Stimulated activated naive CD8-positive, alpha-beta T cell treated with anti-CD3 and anti-CD28 coated beads, Interleukin-15, amount 100 ng/mL, for 72 hours (primary cell): Measurements from ENCODE around the gene MIS18A.
"Not testable (repeated sequence)": the region's sequence is repeated elsewhere in the genome, so short reads cannot be mapped to it uniquely, and the experiment has no call there.

ENCODE experiments used
- ATAC-seq: fragments of 150-1000 bp; cut with Tn5 transposase; 2 replicates; pipeline ENCODE4 v1.10.0; 2021; ENCODE audit warnings: mild to moderate bottlenecking, moderate library complexity
- DNase-seq, 2 donors: peaks; one replicate each; pipeline ENCODE4 v3.0.0; 2021 to 2022
- H3K27ac Mint-ChIP-seq, 2 donors: one replicate each; pipeline ENCODE4 v1.8.0; 2022; ENCODE audit warnings: mild to moderate bottlenecking in 2 of 2, mixed read lengths in 2 of 2, moderate library complexity in 2 of 2
- H3K27me3 Mint-ChIP-seq: one replicate; pipeline ENCODE4 v1.8.0; 2022; ENCODE audit warnings: mixed read lengths
- H3K4me1 Mint-ChIP-seq: one replicate; pipeline ENCODE4 v1.8.0; 2022; ENCODE audit warnings: mild to moderate bottlenecking, mixed read lengths
- H3K4me3 Mint-ChIP-seq, 2 donors: one replicate each; pipeline ENCODE4 v1.8.0; 2022; ENCODE audit warnings: mild to moderate bottlenecking in 2 of 2, mixed read lengths in 2 of 2, moderate library complexity in 1 of 2
- H3K9me3 Mint-ChIP-seq, 2 donors: one replicate each; pipeline ENCODE4 v1.8.0; 2022; ENCODE audit warnings: mixed read lengths in 2 of 2

MIS18A gene

GRCh38 chr21:32311621-32312020, 32.8 kb upstream of the MIS18A start:
- no peak for DNase-seq
- H3K27ac Mint-ChIP-seq = peak overlapping the region; percentile 13 to 27
- H3K27me3 Mint-ChIP-seq = no peaks in the 10 kb centered on the region
- H3K4me1 Mint-ChIP-seq = peaks cover 23% of the 10 kb centered on the region
- H3K9me3 Mint-ChIP-seq = no peaks in the 10 kb centered on the region
- no peak for ATAC-seq
- H3K4me3 Mint-ChIP-seq = peak overlapping the region in 1 of 2 donors; percentile 8

DNA sequence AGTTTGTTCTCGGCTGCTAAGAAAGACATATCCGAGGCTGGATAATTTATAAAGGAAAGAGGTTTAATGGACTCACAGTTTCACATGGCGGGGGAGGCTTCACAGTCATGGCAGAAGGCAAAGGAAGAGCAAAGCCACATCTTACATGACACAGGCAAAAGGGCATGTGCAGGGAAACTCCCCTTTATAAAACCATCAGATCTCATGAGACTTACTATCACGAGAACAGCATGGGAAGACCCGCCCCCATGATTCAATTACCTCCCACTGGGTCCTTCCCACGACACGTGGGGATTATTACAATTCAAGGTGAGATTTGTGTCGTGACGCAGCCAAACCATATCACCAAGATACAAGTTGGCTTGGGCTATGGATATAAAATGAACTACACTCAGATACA, 32.1 kb upstream of the MIS18A start:
- H3K27me3 Mint-ChIP-seq, DNase-seq, H3K9me3 Mint-ChIP-seq, ATAC-seq, H3K27ac Mint-ChIP-seq, H3K4me3 Mint-ChIP-seq: not testable (repeated sequence)
- H3K4me1 Mint-ChIP-seq = peaks cover 29% of the 10 kb centered on the region

DNA sequence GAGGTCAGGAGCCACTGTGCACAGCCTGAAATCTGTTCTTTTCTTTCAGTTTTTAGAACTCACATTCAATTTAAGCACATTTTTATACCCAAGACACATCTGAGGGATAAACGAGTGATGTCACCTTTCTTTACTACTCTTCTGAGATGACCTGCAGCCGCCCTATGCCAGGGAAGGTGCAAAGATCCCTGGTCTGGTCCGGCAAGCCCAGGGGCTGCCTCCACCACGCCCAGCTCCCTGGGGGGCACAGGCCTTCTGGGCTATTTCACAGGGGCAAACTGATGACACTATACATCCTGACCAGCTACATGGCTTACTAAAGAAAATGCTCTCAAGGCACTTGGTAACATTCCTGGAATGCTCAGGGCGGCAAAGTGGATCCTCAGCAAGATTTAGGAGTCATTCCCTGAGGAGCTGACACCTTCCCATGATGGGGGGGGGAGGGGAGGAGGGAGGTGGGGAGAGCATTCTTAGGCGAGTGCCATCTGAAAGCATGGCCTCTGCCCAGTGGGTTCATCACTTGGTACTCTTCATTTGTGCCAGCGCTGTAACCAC, 31.1 kb upstream of the MIS18A start:
- ATAC-seq = no peak

GRCh38 chr21:32308696-32309095, 29.8 kb upstream of the MIS18A start:
- Mint-ChIP-seq H3K4me3 (no peak overlapping the region), H3K27ac (no peak overlapping the region), H3K27me3 (no peaks in the 10 kb centered on the region), H3K9me3 (no peaks in the 10 kb centered on the region), H3K4me1 (peaks cover 30% of the 10 kb centered on the region)
- no peak for DNase-seq
- ATAC-seq = no peak

More for the DNA sequence above, 31.1 kb upstream of the MIS18A start:
- DNase-seq = no peak
- Mint-ChIP-seq H3K9me3 (no peaks in the 10 kb centered on the region), H3K27ac (no peak overlapping the region), H3K27me3 (no peaks in the 10 kb centered on the region), H3K4me1 (peaks cover 30% of the 10 kb centered on the region), H3K4me3 (no peak overlapping the region)

- no peak overlapping the region for H3K27ac Mint-ChIP-seq
- peaks cover 30% of the 10 kb centered on the region for H3K4me1 Mint-ChIP-seq
Measured at GRCh38 chr21:32307706-32308105, 28.9 kb upstream of the MIS18A start.

DNA sequence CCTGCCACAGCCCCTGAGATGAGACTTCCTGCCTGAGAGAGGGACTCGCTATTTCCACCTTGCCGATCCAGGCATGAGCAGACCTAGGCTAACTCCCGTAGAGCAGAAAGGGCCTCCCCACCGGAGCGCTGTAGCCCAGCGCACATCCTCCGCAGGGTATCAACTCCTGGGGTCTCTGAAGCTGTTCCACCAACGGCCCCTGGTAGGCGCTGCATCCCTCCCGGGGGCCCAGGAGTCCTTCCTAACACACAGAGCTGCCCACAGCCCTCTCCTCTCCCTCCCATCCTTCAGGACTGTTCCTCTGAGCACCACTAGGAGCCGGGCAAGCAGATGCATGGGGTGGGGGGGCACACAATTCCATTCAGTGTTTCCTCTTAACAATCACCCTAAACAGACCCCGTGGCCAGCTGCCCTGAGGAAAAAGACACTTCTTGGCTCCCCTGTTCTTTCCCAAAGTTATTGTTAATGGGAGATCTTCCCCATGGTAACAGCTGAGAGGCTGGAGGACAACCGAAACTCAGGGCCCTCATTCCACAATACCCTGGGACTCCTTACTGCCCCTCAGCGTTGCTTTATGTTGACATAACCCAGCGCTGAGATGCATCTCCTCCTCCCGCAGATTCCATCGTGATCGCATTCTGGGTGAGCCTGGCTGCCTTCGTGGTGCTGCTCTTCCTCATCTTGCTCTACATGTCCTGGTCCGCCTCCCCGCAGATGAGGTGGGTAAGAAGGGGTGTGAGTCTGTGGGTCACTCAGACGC, 27.4 kb upstream of the MIS18A start:
- Mint-ChIP-seq H3K27me3 (no peaks in the 10 kb centered on the region), H3K4me1 (peaks cover 16% of the 10 kb centered on the region), H3K27ac (no peak overlapping the region), H3K9me3 (no peaks in the 10 kb centered on the region), H3K4me3 (no peak overlapping the region)
- ATAC-seq (no peak), DNase-seq (no peak)

More at GRCh38 chr21:32307706-32308105, 28.9 kb upstream of the MIS18A start:
- DNase-seq = no peak
- no peak overlapping the region for H3K4me3 Mint-ChIP-seq
- no peaks in the 10 kb centered on the region for H3K27me3 Mint-ChIP-seq
- no peak for ATAC-seq
- no peaks in the 10 kb centered on the region for H3K9me3 Mint-ChIP-seq

GRCh38 chr21:32304998-32305397, 26.1 kb upstream of the MIS18A start:
- Mint-ChIP-seq H3K4me3 (no peak overlapping the region), H3K27ac (no peak overlapping the region), H3K4me1 (peaks cover 9% of the 10 kb centered on the region), H3K27me3 (no peaks in the 10 kb centered on the region), H3K9me3 (no peaks in the 10 kb centered on the region)
- ATAC-seq (no peak), DNase-seq (no peak)

GRCh38 chr21:32303385-32303784, 24.5 kb upstream of the MIS18A start:
- Mint-ChIP-seq H3K27ac (no peak overlapping the region), H3K4me1 (peaks cover 9% of the 10 kb centered on the region), H3K9me3 (no peaks in the 10 kb centered on the region), H3K27me3 (no peaks in the 10 kb centered on the region), H3K4me3 (no peak overlapping the region)
- ATAC-seq (no peak), DNase-seq (no peak)

- ATAC-seq (no peak), DNase-seq (no peak)
- Mint-ChIP-seq H3K4me1 (peaks cover 9% of the 10 kb centered on the region), H3K27me3 (no peaks in the 10 kb centered on the region), H3K27ac (no peak overlapping the region), H3K9me3 (no peaks in the 10 kb centered on the region), H3K4me3 (no peak overlapping the region)
Measured at GRCh38 chr21:32302560-32302959, 23.7 kb upstream of the MIS18A start.

DNA sequence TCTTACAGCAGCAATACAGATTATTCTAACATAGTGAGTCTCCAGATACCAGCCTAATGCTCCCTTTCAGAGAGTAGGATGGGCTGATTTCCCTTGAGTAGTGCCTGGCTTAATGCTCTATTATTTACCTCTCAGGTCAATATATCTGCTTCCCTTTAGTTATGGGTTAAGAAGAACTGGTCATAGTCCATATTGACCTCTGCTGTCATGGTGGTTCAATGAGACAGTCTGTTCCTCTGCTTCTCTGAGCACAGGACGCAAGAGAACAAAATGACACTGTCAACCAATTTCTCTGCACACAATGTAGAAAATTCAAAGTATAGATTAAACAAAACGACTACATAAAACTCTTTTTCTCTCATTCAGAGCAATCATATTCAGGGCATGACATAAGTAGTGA, 22.7 kb upstream of the MIS18A start:
- Mint-ChIP-seq H3K27ac (no peak overlapping the region), H3K27me3 (no peaks in the 10 kb centered on the region), H3K4me1 (peaks cover 7% of the 10 kb centered on the region), H3K9me3 (no peaks in the 10 kb centered on the region), H3K4me3 (no peak overlapping the region)
- no peak for ATAC-seq
- no peak for DNase-seq

- Mint-ChIP-seq H3K4me3 (no peak overlapping the region), H3K4me1 (no peaks in the 10 kb centered on the region), H3K9me3 (no peaks in the 10 kb centered on the region), H3K27ac (no peak overlapping the region), H3K27me3 (no peaks in the 10 kb centered on the region)
- ATAC-seq (no peak), DNase-seq (no peak)
Measured at GRCh38 chr21:32300117-32300681, 21.4 kb upstream of the MIS18A start.

DNA sequence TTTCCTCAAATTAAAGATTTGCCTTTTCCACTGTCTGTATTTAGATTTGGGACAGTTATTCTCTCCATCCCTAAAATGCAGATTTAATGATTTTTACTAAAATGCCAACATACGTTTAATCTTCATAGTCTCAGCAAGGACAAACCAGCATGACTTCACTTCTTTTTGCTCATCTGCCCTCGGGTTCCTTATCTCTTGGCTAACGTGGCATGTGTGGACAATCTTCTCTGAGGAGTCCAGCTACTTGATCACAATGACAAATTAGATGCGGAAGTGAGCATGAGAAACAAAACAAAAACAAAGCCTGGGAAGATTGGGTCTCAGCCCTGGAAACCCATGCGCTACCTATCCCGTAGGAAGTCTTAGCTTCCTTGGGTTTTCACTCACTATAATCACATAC, 20.8 kb upstream of the MIS18A start:
- no peak for ATAC-seq
- no peaks in the 10 kb centered on the region for H3K4me1 Mint-ChIP-seq
- no peak for DNase-seq
- no peaks in the 10 kb centered on the region for H3K27me3 Mint-ChIP-seq
- no peaks in the 10 kb centered on the region for H3K9me3 Mint-ChIP-seq
- H3K27ac Mint-ChIP-seq = no peak overlapping the region
- H3K4me3 Mint-ChIP-seq = no peak overlapping the region

- Mint-ChIP-seq H3K4me3 (no peak within 1 kb of the TSS), H3K4me1 (no peaks in the 10 kb centered on the region), H3K9me3 (no peaks in the 10 kb centered on the region), H3K27ac (no peak within 1 kb of the TSS), H3K27me3 (no peaks in the 10 kb centered on the region)
- DNase-seq (no peak), ATAC-seq (no peak)
Measured at GRCh38 chr21:32298658-32299081, 19.8 kb upstream of the MIS18A start, which contains the start of gene MRAP. MRAP (plus strand) TSS chr21:32298855; CDS start chr21:32298972, 117 bp downstream.

GRCh38 chr21:32298148-32298559, 19.3 kb upstream of the MIS18A start:
- DNase-seq (no peak), ATAC-seq (no peak)
- Mint-ChIP-seq H3K27me3 (no peaks in the 10 kb centered on the region), H3K4me3 (no peak overlapping the region), H3K27ac (no peak overlapping the region), H3K4me1 (no peaks in the 10 kb centered on the region), H3K9me3 (no peaks in the 10 kb centered on the region)

DNA sequence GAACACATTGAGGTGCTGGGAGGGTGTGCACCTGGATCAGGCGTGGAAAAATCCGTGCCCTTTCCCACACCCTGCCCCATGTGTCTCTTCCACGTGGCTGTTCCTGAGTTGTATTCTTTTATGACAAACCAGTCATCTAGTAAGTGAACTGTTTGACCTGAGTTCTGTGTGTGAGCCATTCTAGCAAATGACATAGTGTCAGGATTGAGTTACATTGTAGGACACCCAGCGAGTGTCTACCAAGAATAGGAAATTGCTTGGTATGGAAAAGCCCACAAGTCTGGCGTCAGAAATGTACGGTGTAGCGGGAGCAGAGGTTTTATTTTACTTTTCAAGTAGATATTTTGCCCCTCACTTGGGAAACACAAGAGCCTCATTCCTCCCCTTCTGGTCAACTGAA, 18.6 kb upstream of the MIS18A start:
- H3K4me1 Mint-ChIP-seq = no peaks in the 10 kb centered on the region
- no peak for ATAC-seq

GRCh38 chr21:32285476-32285875, 6.6 kb upstream of the MIS18A start:
- Mint-ChIP-seq H3K27me3 (no peaks in the 10 kb centered on the region), H3K27ac (no peak overlapping the region), H3K4me1 (peaks cover 2% of the 10 kb centered on the region), H3K4me3 (no peak overlapping the region), H3K9me3 (no peaks in the 10 kb centered on the region)
- no peak for ATAC-seq
- DNase-seq = no peak

More for the DNA sequence above, 18.6 kb upstream of the MIS18A start:
- no peaks in the 10 kb centered on the region for H3K27me3 Mint-ChIP-seq
- H3K9me3 Mint-ChIP-seq = no peaks in the 10 kb centered on the region
- H3K27ac Mint-ChIP-seq = no peak overlapping the region
- no peak for DNase-seq
- H3K4me3 Mint-ChIP-seq = no peak overlapping the region
